ENCODE measurements around the gene HOATZ.

Gene HOATZ

GRCh38 chr11:111514216-111515031 lies at the start of gene HOATZ:
Gene HOATZ, plus strand, starts transcription at chr11:111514778. Its CDS starts 7 bp downstream, at chr11:111514785.
- peak; percentile 25 for DNase-seq (ENCODE audit: low read depth)

GRCh38 chr11:111465400-111465799 lies 49.2 kb upstream of the HOATZ start:
- DNase-seq (ENCODE audit: low read depth): peak; percentile 51

GRCh38 chr11:111466615-111467014 lies 48.0 kb upstream of the HOATZ start:
- DNase-seq (ENCODE audit: low read depth): no peak

- DNase-seq (ENCODE audit: low read depth): peak; percentile 16
These were observed 45.4 kb upstream of the HOATZ start for GRCh38 chr11:111469200-111469599.

- no peak for DNase-seq (ENCODE audit: low read depth)
These were observed 42.4 kb upstream of the HOATZ start for GRCh38 chr11:111472228-111472627.

- no peak for DNase-seq (ENCODE audit: low read depth)
These were observed 40.1 kb upstream of the HOATZ start for GRCh38 chr11:111474432-111474831.

GRCh38 chr11:111476366-111476765 lies 38.2 kb upstream of the HOATZ start:
- no peak for DNase-seq (ENCODE audit: low read depth)

GRCh38 chr11:111476956-111477355 lies 37.6 kb upstream of the HOATZ start:
- peak; percentile 26 for DNase-seq (ENCODE audit: low read depth)

- DNase-seq (ENCODE audit: low read depth): no peak
These were observed 36.7 kb upstream of the HOATZ start for GRCh38 chr11:111477898-111478297.

- DNase-seq (ENCODE audit: low read depth): no peak
These were observed 34.9 kb upstream of the HOATZ start for GRCh38 chr11:111479666-111480065.

- DNase-seq (ENCODE audit: low read depth): no peak
These were observed 31.1 kb upstream of the HOATZ start for GRCh38 chr11:111483431-111483830.

GRCh38 chr11:111490496-111490895 lies 24.1 kb upstream of the HOATZ start:
- DNase-seq (ENCODE audit: low read depth): peak; percentile 57

GRCh38 chr11:111494040-111494439 lies 20.5 kb upstream of the HOATZ start:
- no peak for DNase-seq (ENCODE audit: low read depth)

GRCh38 chr11:111499483-111499882 lies 15.1 kb upstream of the HOATZ start:
- DNase-seq (ENCODE audit: low read depth): no peak

GRCh38 chr11:111500481-111500880 lies 14.1 kb upstream of the HOATZ start:
- no peak for DNase-seq (ENCODE audit: low read depth)

GRCh38 chr11:111502611-111503010 lies 12.0 kb upstream of the HOATZ start:
- DNase-seq (ENCODE audit: low read depth): no peak

GRCh38 chr11:111510311-111510710 lies 4.3 kb upstream of the HOATZ start:
- no peak for DNase-seq (ENCODE audit: low read depth)

GRCh38 chr11:111512296-111513239 lies 2.0 kb upstream of the HOATZ start, which contains the start of gene BTG4:
Gene BTG4, minus strand, starts transcription at chr11:111512386. Its CDS starts 13,610 bp downstream, at chr11:111498776.
- DNase-seq (ENCODE audit: low read depth): no peak

GRCh38 chr11:111513240-111513605 lies 1.4 kb upstream of the HOATZ start:
- no peak for DNase-seq (ENCODE audit: low read depth)

GRCh38 chr11:111515591-111515990 lies 1.0 kb downstream of the HOATZ start:
- no peak for DNase-seq (ENCODE audit: low read depth)

GRCh38 chr11:111518668-111519067 lies 4.1 kb downstream of the HOATZ start:
- DNase-seq (ENCODE audit: low read depth): no peak

GRCh38 chr11:111520560-111520959 lies 6.0 kb downstream of the HOATZ start:
- DNase-seq (ENCODE audit: low read depth): peak; percentile 53

GRCh38 chr11:111521135-111521534 lies 6.6 kb downstream of the HOATZ start:
- no peak for DNase-seq (ENCODE audit: low read depth)

All from fibroblast of gingiva (primary cell).